SK-N-SH treated with all-trans-retinoic acid at 6 μM for 48 hours (cell line): ENCODE results near the gene SUGP1.

ENCODE experiments used
- ATAC-seq: fragments of 200-7000 bp; cut with Tn5 transposase; 3 replicates; pipeline ENCODE4 v1.9.1; 2020; ENCODE audit warnings: mild to moderate bottlenecking, moderate library complexity
- ARNTL ChIP-seq: fragments of 450-650 bp; formaldehyde crosslinking; IDR thresholded peaks from 2 replicates; pipeline ENCODE4 v1.5.0; 2020; ENCODE audit warnings: low read depth, mild to moderate bottlenecking, moderate library complexity, borderline replicate concordance
- CREB5 ChIP-seq: fragments of 250-450 bp; sonication (Bioruptor Pico); IDR thresholded peaks from 2 replicates; pipeline ENCODE4 v1.5.1; 2020; ENCODE audit warnings: low read depth, mild to moderate bottlenecking, moderate library complexity
- CSDC2 ChIP-seq: fragments of 250-450 bp; sonication (Bioruptor Pico); IDR thresholded peaks from 2 replicates; pipeline ENCODE4 v1.5.0; 2020; ENCODE audit warnings: mild to moderate bottlenecking, moderate library complexity
- CSRNP3 ChIP-seq: fragments of 250-450 bp; sonication (Bioruptor Pico); IDR thresholded peaks from 2 replicates; pipeline ENCODE4 v1.5.1; 2021; ENCODE audit warnings: mild to moderate bottlenecking, moderate library complexity
- ESRRG ChIP-seq: fragments of 250-450 bp; sonication (Bioruptor Pico); IDR thresholded peaks from 2 replicates; pipeline ENCODE4 v1.6.1; 2021; ENCODE audit warnings: mild to moderate bottlenecking
- GLIS3 ChIP-seq: fragments of 250-450 bp; sonication (Bioruptor Pico); IDR thresholded peaks from 2 replicates; pipeline ENCODE4 v1.5.0; 2020; ENCODE audit warnings: mild to moderate bottlenecking, moderate library complexity
- ISL1 ChIP-seq: fragments of 250-450 bp; sonication (Bioruptor Pico); IDR thresholded peaks from 2 replicates; pipeline ENCODE4 v2.1.2; 2022; ENCODE audit warnings: mild to moderate bottlenecking, moderate library complexity
- OSR1 ChIP-seq: fragments of 250-450 bp; sonication (Bioruptor Pico); IDR thresholded peaks from 2 replicates; pipeline ENCODE4 v1.8.0; 2022; ENCODE audit warnings: moderate library complexity, mild to moderate bottlenecking, inconsistent platforms
- PATZ1 ChIP-seq: fragments of 250-450 bp; sonication (Bioruptor Pico); IDR thresholded peaks from 2 replicates; pipeline ENCODE4 v1.8.0; 2020; ENCODE audit warnings: mild to moderate bottlenecking, moderate library complexity, borderline replicate concordance
- POU6F1 ChIP-seq: fragments of 250-450 bp; sonication (Bioruptor Pico); IDR thresholded peaks from 2 replicates; pipeline ENCODE4 v1.8.0; 2021; ENCODE audit warnings: low read depth, mild to moderate bottlenecking, moderate library complexity, borderline replicate concordance
- PPARA ChIP-seq: fragments of 250-450 bp; sonication (Bioruptor Pico); IDR thresholded peaks from 2 replicates; pipeline ENCODE4 v1.5.0; 2020; ENCODE audit warnings: mild to moderate bottlenecking, borderline replicate concordance
- RARB ChIP-seq: fragments of 250-450 bp; sonication (Bioruptor Pico); IDR thresholded peaks from 2 replicates; pipeline ENCODE4 v1.8.0; 2021; ENCODE audit warnings: mild to moderate bottlenecking, moderate library complexity
- SNAI2 ChIP-seq: fragments of 250-450 bp; sonication (Bioruptor Pico); IDR thresholded peaks from 2 replicates; pipeline ENCODE4 v1.5.0; 2020; ENCODE audit warnings: mild to moderate bottlenecking, moderate library complexity
- TCF4 ChIP-seq: fragments of 250-450 bp; sonication (Bioruptor Pico); IDR thresholded peaks from 2 replicates; pipeline ENCODE4 v1.8.0; 2021; ENCODE audit warnings: mild to moderate bottlenecking, moderate library complexity, borderline replicate concordance
- TOX ChIP-seq: fragments of 250-450 bp; sonication (Bioruptor Pico); IDR thresholded peaks from 2 replicates; pipeline ENCODE4 v1.8.0; 2021; ENCODE audit warnings: mild to moderate bottlenecking, moderate library complexity, borderline replicate concordance
- TSHZ2 ChIP-seq: fragments of 250-450 bp; sonication (Bioruptor Pico); IDR thresholded peaks from 2 replicates; pipeline ENCODE4 v1.5.0; 2020; ENCODE audit warnings: mild to moderate bottlenecking, moderate library complexity
- ZC3H10 ChIP-seq: fragments of 250-450 bp; sonication (Bioruptor Pico); IDR thresholded peaks from 2 replicates; pipeline ENCODE4 v1.5.1; 2021; ENCODE audit warnings: mild to moderate bottlenecking, moderate library complexity
- ZFP3 ChIP-seq: fragments of 250-450 bp; sonication (Bioruptor Pico); IDR thresholded peaks from 2 replicates; pipeline ENCODE4 v1.5.0; 2020; ENCODE audit warnings: mild to moderate bottlenecking, moderate library complexity
- ZFP30 ChIP-seq: fragments of 450-650 bp; formaldehyde crosslinking; IDR thresholded peaks from 2 replicates; pipeline ENCODE4 v1.5.0; 2022; ENCODE audit warnings: mild to moderate bottlenecking, moderate library complexity
- ZNF565 ChIP-seq: fragments of 450-650 bp; formaldehyde crosslinking; conservative IDR thresholded peaks from 2 replicates; pipeline ENCODE4 v1.5.0; 2020; ENCODE audit warnings: low read depth, mild to moderate bottlenecking, moderate library complexity
- ZNF70 ChIP-seq: fragments of 450-650 bp; formaldehyde crosslinking; IDR thresholded peaks from 2 replicates; pipeline ENCODE4 v1.5.0; 2020; ENCODE audit warnings: mild to moderate bottlenecking, moderate library complexity
- ZNF8 ChIP-seq: fragments of 450-650 bp; formaldehyde crosslinking; IDR thresholded peaks from 2 replicates; pipeline ENCODE4 v1.5.0; 2020; ENCODE audit warnings: mild to moderate bottlenecking, moderate library complexity

The SUGP1 gene

GRCh38 chr19:19240476-19240875 lies 79.8 kb downstream of the SUGP1 start:
- no peak for ATAC-seq
- TF ChIP-seq SNAI2 (no peak), TCF4 (CRISPR knock-in tag) (no peak), ARNTL (no peak), ZNF70 (CRISPR knock-in tag) (no peak), POU6F1 (CRISPR knock-in tag) (no peak), CREB5 (CRISPR knock-in tag) (no peak), RARB (CRISPR knock-in tag) (no peak), CSDC2 (CRISPR knock-in tag) (no peak), ZNF8 (CRISPR knock-in tag) (no peak), PATZ1 (no peak), ZFP30 (CRISPR knock-in tag) (no peak), TOX (no peak), PPARA (no peak), GLIS3 (CRISPR knock-in tag) (no peak), ISL1 (no peak), TSHZ2 (CRISPR knock-in tag) (no peak), ZFP3 (no peak), ZC3H10 (CRISPR knock-in tag) (no peak), ESRRG (CRISPR knock-in tag) (no peak), ZNF565 (CRISPR knock-in tag) (no peak)
- TF ChIP-seq, all 23 proteins: peak for 0

GRCh38 chr19:19239675-19240074 lies 80.6 kb downstream of the SUGP1 start:
- ATAC-seq = no peak
- no peak for TF ChIP-seq ZNF8 (CRISPR knock-in tag)
- TF ChIP-seq PATZ1 = no peak

GRCh38 chr19:19238126-19238894 lies 82.0 kb downstream of the SUGP1 start:
- ATAC-seq = no peak
- TF ChIP-seq TSHZ2 (CRISPR knock-in tag) (no peak), OSR1 (CRISPR knock-in tag) (no peak), ISL1 (no peak), PATZ1 (no peak), ZNF70 (CRISPR knock-in tag) (no peak), PPARA (no peak), SNAI2 (no peak), CSRNP3 (CRISPR knock-in tag) (no peak)
